HG03196 (cell line): ENCODE data around the gene SPNS3.

Source experiments
- ATAC-seq: cut with Tn5 transposase; IDR thresholded peaks from one replicate; pipeline ENCODE4 v1.9.1; 2021; ENCODE audit not compliant: unreplicated experiment

Gene SPNS3, protein sequence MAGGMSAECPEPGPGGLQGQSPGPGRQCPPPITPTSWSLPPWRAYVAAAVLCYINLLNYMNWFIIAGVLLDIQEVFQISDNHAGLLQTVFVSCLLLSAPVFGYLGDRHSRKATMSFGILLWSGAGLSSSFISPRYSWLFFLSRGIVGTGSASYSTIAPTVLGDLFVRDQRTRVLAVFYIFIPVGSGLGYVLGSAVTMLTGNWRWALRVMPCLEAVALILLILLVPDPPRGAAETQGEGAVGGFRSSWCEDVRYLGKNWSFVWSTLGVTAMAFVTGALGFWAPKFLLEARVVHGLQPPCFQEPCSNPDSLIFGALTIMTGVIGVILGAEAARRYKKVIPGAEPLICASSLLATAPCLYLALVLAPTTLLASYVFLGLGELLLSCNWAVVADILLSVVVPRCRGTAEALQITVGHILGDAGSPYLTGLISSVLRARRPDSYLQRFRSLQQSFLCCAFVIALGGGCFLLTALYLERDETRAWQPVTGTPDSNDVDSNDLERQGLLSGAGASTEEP

DNA sequence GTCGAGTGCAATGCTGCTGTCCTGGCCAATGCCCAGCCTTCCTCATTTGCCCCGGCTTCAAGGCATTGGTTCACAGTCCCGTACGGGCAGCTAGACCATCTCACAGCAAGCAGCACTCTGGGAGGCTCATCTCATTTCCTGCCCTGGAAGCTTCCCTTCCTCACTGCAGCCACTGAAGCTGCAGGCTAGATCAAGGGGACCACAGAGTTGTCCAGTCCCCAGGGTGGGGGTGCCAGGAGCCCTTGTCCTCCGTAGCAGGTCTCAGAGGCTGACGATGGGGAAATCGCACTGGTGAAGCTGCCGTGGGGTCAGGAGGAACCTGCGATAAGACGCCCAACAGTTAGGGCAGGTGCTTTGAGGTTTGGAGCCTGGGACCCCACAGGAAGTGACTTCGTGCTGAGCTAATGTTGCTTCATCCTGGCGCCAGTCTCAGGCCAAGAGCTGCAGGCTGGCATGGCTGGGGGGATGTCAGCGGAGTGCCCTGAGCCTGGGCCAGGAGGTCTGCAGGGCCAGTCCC lies at the start of gene SPNS3:
Gene SPNS3 (plus strand): TSS at position 426 of the 517 bp plus-strand sequence. CDS start 28 bp downstream, at position 454.
- no peak for ATAC-seq

DNA sequence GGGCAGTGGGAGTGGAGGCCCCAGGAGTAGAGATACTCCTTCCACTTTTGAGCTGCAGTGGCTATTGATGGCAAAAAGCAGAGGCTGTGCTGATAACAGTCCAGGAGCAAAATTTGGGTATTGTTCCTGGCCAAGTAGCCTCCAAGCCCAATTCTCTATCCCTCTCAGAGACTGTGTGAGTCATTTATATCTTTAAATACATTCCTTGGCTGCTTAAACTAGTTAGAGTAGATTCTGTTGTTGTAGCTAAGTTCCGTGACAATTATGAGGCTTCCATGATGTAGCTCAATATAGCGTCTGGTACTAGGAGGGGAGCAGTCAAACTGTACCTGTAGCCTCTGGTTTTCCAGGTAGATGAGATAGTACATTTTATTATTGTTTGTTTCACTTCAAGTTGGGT lies 47.3 kb upstream of the SPNS3 start:
- no peak for ATAC-seq

DNA sequence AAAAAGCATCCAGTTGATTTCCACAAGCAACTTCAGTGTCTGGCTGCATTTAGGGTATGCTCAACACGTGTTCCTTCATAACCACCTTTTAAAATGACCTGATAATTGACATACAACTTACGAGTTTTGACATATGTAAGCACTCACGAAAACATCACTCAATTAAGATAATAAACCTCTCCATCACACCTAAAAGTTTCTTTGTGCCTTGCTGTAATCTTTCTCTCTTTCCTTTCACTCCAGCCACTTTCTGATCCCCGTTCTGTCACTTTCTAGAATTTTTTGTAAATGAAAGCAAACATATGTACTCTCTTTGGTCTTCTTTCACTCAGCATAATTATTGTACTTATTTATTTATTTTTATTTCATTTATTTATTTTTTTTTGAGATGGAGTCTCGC lies 46.6 kb upstream of the SPNS3 start:
- ATAC-seq, result no peak

DNA sequence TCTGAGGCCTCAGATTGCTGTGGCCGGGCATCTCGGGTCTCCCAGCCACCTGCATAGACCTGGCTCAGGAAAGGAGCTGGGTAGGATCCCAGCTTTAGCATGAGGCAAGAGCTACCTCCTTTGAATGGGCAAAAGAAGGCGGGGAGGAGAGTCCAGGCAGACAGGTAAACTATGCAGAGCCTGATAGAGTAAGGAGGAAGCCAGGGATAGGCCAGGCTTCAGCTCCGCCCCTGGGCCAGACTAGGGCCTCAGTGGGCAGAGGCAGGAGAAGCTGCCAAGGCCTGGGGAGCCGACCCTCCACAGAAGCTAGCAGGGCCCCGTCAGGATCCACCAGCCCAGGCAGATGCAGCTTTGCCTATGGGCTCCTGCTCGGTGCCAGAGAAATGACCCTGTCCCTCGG lies 44.7 kb upstream of the SPNS3 start:
- ATAC-seq, result no peak

DNA sequence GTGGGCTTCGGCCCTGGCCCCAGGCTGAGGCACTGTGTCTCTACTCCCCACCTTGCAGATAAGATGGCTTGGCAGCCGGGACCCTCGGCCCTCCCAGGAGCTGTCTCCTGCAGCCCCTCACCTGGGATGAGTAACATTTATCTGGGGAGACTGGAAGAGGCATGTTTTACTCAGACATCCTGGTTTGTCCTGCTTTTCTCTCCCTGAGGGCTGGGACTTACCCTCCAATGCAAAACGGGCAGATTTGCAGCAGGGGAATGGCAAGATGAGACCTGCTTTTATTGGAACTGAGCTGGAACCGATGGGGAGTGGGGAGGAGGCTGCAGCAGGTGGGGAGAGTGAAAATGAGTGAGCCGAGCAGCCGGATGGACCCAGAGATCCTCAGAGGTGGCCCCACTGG lies 39.9 kb upstream of the SPNS3 start:
- ATAC-seq, result no peak

DNA sequence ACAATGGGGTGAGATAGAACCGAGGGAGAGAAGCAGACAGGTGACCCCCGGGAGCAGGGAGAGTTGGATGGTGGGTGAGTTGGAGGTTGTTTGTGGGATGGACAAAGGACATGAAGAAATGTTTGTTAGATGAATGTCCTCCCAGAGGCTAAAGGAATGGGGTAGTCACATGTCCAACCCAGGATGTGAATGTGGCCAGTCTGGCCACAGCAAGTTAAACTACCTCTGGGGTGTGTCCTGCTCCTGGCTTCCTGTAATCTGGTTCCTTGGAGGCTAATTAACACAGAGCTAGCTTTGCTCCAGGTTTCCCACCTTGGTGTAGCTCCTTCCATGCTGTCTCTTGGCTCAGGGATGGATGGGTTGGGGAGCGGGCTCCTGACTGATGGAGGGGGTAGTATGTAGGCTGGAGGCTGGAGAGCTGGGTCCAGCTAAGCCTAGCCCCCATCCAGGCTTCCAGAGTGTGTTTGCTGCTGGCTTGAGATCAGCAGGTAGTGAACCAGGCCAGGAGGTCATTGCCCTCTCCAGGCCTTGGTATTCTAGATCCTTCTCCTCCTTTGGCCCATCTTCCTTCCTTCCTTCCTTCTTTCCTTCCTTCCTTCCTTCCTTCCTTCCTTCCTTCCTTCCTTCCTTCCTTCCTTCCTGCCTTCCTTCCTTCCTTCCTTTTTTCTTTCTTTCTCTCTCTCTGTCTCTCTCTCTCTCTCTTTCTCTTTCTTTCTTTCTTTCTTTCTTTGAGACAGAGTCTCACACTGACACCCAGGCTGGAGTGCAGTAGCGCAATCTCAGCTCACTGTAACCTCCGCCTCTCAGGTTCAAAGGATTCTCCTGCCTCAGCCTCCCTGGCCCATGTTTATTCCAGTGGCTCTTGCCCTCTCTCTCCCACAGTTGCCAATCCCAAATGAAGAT lies 39.3 kb upstream of the SPNS3 start:
- no peak for ATAC-seq

DNA sequence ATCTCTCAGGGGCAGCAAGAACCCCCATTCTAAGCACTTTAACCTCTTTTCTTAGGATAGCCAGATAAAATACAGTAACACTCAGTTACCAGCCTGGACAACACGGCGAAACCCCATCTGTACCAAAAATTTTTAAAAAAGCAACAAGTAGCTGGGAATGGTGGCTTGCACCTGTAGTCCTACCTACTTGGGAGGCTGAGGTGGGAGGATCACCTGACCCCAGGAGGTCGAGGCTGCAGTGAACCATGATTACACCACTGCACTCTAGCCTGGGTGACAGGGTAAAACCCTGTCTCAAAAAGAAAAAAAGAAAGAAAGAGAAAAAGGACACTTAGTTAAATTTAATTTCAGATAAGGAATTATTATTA lies 38.6 kb upstream of the SPNS3 start:
- ATAC-seq, result no peak

DNA sequence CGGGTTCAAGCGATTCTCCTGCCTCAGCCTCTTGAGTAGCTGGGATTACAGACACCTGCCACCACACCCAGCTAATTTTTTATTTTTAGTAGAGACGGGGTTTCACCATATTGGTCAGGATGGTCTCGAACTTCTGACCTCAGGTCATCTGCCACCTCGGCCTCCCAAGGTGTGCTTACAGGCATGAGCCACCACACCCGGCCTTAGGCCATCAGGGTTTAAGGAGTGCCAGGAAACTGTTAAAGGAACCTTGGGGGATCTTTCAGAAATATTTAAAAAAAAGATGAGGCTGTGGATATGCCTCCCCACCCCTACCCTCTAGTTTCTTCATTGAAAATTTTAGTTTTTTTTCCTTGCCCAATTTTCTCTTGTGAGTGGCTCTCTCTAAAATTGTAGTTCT lies 35.9 kb upstream of the SPNS3 start:
- ATAC-seq, result no peak

DNA sequence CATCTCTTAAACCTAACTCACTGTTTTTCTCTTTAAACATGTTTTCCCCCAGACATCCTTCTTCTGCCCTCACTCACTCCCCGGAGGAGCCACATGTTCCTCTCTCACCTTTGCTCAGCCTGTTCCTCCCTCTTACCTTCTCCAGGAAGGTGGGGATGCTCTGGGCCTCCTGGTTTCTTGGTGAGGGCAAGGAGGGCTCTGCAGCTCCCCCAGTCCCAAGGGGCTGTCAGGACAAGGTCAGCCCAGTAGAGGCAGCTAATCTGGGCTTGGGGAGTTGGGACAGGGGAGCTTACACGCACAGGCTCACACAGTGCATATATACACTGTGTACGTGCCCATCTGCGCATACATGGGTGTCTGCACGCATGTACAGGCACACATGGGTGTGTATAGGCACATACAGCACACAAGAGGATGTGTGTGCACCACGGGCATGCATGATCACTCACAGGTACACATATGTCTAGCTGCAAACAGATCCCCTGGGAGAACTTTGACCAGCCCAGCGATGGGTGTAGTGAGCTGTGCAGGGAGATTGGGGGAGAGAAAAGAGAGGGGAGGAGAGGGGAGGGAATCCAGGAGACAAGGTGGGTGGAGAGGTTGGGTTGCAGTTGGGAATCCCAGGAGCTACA lies 28.6 kb upstream of the SPNS3 start:
- ATAC-seq, result no peak

DNA sequence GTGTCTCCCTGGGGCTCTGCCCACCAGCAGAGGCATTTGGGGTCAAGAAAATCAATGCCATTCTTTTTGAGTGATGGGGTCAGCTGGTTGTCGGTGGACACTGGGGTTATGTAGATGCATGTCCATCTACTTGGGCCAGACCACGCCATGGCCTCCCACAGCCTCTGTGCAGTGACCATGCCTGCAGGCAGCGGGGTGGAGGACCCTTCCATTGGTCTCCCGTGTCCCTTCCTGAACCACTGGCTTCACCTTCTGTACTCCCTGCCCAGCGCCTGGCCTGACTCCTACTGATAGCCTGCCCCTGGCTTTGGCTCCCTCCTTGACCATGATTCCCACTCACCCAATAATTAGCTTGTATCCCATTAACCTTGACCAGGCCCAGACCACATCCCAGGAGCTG lies 28.0 kb upstream of the SPNS3 start:
- ATAC-seq, result no peak

DNA sequence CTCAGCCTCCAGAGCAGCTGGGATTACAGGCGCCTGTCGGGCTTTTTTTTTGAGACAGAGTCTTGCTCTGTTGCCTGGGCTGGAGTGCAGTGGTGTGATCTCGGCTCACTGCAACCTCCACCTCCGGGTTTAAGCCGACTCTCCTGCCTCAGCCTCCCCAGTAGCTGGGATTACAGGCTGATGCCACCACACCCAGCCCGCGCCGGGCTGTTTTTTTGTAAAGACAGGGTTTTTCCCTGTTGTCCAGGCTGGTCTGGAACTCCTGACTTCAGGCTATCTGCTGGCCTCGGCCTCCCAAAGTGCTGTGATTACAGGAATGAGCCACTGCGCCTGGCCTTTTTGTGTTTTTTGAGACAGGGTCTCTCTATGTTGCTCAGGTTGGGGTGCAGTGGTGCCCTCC lies 27.4 kb upstream of the SPNS3 start:
- ATAC-seq, result no peak

DNA sequence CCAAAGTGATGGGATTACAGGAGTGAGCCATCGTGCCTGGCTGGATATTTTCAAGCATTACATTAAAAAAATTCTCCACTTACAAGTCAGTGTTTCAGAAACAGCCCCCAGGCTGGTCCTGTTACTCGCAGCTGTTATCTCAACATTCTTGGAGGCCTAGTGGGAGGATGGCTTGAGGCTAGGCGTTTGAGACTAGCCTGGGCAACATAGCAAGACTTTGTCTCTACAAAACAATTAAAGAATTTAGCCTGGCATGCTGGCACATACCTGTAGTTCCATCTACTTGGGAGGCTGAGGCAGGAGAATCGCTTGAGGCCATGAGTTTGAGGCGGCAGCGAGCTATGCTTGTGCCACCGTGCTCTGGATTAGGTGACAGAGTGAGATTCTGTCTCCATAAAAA lies 26.5 kb upstream of the SPNS3 start:
- no peak for ATAC-seq

DNA sequence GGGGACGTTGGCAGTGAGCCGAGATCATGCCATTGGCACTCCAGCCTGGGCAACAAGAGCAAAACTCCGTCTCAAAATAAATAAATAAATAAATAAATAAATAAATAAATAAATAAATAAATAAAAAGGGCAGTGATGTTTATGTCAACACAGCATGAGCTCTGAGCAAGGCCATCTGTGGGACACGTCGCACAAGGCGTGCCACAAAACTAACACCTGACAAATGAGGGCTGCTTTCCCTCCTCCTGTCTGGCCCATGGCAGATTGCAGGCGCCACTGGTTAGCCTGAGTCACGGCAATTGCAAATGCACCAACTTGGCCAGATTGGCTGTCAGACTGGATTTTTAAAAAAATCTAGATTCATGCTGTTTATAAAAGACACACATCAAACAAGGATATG lies 25.9 kb upstream of the SPNS3 start:
- no peak for ATAC-seq

DNA sequence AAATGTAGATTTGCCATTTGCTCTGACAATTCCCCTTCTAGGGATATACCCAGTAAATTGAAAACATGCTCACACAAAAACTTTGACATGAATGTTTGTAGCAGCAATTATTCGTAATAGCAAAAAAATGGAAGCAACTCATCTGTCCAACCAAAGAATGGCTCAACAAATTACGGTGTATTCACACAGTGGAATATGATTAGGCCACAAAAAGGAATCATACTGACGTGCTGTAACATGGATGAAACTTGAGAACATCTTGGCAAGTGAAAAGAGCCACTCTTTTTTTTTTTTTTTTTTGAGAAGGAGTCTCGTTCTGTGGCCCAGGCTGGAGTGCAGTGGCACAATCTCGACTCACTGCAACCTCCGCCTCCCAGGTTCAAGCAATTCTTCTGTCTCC lies 24.1 kb upstream of the SPNS3 start:
- no peak for ATAC-seq

DNA sequence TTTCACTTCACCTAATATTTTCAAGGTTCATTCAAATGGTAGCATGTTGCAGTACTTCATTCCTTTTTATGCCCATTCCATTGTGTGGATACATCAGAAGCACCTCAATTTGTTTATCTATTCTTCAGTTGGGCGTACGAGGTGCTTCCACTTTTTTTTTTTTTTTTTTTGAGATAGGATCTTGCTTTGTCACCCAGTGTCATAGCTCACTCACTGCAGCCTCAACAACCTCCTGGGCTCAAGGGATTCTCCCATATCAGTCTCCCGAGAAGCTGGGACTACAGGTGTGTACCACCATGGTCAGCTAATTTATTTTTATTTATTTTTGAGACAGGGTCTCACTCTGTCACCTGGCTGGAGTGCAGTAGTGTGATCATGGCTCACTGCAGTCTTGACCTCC lies 22.5 kb upstream of the SPNS3 start:
- no peak for ATAC-seq

DNA sequence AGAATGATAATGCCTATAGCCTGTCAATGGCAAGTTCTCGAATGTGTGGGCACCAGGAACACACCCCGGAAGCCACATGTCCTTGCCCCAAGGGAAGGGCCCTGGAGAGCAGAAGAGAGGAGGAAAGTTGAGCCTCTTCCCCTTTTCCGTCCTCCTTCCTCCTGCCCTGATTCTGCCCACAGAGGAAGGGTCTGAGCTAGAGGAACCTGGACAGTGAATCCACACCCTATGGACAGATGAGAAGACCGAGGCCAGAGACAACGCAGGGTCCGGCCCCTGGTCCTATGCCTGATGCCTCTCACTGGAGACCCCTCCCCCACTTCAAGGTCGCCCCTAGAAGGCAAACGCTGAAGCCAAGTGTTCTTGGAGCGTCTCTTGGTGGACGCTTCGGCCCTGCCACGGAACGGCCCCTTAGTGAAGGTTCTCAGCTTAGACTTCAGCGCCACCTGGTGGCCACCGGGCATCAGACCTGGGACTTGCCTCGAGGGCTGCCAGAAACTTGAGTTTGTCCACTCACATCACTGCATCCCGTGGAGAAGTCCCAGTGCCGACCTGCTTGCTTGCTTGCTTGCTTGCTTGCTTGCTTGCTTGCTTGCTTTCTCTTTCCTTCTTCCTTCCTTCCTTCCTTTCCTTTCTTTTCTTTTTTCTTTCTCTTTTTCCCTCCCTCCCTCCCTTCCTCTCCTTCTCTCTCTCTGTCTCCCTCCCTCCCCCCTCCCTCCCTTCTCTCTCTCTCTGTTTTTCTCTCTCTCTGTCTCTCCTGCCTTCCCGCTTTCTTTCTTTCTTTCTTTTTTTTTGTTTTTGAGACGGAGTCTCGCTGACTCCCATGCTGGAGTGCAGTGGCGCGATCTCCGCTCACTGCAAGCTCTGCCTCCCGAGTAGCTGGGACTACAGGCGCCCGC lies 20.6 kb upstream of the SPNS3 start:
- ATAC-seq, result peak; percentile 84

DNA sequence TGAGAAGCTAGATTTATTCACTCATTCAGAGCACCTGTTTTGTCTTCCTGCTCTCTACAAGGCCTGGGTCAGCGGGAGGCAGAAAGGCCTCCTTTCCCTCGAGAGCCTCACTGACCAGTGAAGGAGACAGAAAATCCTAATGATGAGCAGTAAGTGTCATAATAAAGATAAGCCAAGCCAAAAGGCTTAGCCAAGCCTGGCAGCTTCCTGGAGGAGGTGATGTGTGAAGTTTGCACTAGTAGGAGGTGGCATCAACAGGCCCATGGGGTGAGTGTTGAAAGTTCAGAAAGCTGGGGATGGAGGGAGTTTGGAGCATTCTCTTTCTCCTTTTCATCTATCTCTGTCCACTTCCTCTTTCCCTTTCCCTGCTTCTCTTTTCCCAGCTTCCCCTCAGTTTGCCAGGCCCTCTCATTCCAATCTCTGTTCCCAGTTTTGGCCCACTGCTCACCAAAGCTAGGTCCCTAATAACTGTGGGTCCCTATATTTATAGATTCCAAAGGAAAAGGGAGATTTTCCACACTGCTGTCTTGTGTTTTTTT lies 16.5 kb upstream of the SPNS3 start:
- no peak for ATAC-seq

DNA sequence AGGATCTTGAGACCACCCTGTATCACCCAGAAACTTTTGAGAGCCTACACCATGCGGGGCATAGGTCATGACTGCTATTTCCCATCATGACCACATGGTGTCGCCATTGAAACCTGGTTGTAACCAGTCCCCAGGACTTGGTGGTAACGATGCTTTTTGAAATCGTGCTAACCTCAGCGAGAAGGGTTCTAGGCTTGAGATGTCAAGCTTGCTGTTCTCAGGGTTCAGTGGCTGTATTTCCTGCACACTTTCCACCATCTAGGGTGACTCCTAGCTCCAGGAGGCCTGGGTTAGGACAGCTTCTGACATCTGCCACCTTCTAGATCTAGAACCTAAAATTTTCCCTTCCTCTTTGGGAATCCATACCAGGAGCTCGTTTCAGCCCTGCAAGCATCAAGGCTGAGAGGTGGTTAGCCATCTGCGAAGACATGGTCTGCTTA lies 13.0 kb upstream of the SPNS3 start:
- ATAC-seq, result no peak

DNA sequence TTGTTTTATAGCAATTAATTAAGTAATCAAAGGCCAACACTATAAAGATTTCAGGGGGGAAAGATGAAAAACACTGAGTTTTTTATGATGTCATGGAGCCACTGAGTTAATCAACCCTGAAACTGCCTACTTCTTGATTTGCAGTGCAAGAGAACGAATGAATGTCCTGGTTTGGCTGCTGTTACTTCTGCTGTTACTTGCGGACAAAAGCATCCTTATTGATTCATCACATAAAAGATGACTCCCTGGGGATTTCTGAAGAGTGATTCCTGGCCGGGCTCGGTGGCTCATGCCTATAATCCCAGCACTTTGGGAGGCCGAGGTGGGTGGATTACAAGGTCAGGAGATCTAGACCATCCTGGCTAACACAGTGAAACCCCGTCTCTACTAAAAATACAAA lies 10.9 kb upstream of the SPNS3 start:
- no peak for ATAC-seq

DNA sequence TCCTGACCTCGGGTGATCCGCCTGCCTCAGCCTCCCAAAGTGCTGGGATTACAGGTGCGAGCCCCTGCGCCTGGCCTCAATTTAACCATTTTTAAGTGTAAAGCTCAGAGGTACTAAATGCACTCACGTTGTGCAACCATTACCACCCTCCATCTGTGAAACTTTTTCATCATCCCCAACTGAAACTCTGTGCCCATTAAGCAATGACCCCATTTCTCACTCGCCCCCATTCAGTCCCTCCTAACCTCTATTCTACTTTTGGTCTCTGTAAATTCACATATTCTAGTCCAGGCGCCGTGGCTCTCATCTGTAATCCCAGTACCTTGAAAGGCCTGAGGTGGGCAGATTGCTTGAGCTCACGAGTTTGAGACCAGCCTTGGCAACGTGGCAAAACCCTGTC lies 8.3 kb upstream of the SPNS3 start:
- ATAC-seq, result no peak
